NCI-H2081 treated with DMSO at 0.1 percent for 48 hours (cell line): ENCODE measurements around the gene GAB4.

Experiments
- DNase-seq: peaks from one replicate; lab custom pipeline; 2025; lab: John Stamatoyannopoulos, UW

The GAB4 gene

GRCh38 chr22:16987822-16988221 lies 20.2 kb downstream of the GAB4 start:
- no peak for DNase-seq

DNA sequence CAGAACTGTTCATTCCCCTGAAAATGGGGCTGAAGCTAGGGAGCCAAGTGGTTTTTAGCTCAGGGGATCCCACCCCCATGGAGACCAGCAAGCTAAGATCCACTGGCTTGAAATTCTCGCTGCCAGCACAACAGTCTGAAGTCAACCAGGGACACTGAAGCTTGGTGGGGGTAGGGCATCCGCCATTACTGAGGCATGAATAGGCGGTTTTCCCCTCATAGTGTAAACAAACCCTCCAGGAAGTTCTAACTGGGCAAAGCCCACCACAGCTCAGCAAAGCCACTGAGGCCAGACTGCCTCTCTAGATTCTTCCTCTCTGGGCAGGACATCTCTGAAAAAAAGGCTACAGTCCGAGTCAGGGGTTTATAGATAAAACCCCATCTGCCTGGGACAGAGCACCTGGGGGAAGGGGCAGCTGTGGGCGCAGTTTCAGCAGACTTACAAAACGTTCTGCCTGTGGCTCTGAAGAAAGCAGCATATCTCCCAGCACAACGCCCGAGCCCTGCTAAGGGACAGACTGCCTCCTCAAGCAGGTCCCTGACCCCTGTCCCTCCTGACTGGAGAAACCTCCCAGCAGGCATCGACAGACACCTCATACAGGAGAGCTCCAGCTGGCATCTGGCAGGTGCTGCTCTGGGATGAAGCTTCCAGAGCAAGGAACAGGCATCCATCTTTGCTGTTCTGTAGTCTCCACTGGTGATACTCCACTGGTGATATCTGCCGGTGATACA lies 32.7 kb downstream of the GAB4 start:
- no peak for DNase-seq

GRCh38 chr22:16974298-16975084 lies 33.5 kb downstream of the GAB4 start:
- DNase-seq = no peak

DNA sequence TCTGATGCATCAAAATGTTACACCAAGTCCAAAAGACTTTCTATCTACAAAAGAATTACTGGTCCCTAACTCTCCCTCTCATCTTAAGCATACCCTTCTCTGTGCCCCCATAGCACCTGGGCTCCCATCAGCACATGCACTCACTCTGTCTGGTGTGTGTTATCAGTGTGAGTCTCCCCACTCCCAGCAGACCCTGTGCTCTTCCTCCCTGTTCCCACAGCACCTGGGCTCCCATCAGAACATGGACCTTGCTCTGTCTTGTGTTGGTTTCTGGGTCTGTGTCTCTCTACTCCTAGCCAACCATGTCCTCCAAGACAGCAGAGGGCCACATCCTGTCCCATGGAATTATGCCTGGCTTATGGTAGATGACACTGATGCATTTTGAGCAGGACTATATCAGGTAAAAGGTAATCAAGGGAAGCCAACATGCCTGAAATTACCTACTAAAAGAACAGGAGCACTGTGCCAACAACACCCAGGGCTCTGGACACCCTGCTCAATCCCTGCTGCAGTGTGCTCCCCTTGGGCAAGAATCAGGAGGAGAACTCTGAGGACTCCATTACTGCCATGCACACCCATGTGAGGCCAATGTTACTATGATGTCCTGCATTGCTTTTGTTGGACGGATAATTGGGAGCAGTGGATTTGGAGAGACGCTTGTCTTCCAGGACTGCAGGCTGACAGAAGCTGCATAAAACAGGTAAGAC lies 34.3 kb downstream of the GAB4 start:
- DNase-seq = no peak

GRCh38 chr22:16972311-16972710 lies 35.7 kb downstream of the GAB4 start:
- DNase-seq = no peak

DNA sequence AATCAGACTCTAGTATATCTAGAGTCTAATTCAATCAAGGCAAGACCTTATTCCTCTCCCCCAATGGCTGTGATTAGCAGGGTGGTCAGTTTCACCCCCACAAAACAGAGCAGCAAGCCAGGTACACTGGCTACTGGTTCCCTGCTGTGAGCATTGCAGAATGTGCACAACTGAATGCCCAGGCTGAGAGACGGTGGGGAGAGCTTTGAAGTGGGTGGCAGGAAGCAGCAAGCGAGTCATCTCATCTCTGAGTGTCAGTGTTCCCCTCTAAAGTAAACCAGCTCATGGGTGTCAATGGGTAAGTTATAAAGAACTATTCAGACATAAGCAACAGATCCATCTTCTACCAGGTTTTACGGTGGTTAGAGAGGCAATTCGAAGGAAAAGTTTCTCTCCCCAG lies 37.6 kb downstream of the GAB4 start:
- DNase-seq = no peak

GRCh38 chr22:16969508-16970327 lies 38.3 kb downstream of the GAB4 start:
- DNase-seq = no peak

- DNase-seq = no peak
These were observed 39.8 kb downstream of the GAB4 start for GRCh38 chr22:16968218-16968595.

DNA sequence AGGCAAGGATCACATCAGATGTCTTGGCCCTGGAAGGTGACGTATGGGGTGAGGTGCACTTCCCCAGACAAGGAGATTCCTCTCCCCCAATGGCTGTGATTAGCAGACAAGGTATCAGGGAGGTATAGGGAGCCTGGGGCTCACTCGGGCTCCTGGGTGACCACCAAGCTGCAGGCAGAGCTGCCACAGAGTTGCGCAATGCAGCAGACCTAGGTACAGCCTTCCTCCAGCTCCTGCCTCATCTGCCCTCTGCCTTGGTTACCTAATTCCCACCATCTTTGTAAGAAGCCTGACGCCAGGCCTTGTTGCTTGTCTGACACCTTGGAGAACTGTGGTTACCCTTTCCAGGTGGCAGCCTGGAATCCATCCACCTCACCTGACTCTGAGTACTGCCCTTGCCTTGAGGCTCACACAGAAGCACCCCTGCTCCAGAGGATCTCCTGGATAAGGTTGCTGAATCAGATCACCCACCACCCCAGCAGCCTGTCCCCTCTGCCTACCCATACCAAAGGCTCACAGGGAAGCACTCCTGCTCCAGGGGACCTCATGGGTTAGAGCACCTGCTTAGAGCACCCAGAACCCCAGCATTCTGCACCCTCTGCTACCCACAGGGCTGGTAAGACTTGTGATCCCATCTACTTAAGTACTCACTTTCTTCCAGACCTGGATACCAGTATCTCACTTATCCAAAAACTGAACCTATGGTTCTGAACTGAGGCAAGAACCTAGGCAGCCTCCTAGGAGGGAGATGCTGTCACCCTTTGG lies 40.4 kb downstream of the GAB4 start:
- no peak for DNase-seq

- no peak for DNase-seq
These were observed 41.8 kb downstream of the GAB4 start for GRCh38 chr22:16966251-16966650.

DNA sequence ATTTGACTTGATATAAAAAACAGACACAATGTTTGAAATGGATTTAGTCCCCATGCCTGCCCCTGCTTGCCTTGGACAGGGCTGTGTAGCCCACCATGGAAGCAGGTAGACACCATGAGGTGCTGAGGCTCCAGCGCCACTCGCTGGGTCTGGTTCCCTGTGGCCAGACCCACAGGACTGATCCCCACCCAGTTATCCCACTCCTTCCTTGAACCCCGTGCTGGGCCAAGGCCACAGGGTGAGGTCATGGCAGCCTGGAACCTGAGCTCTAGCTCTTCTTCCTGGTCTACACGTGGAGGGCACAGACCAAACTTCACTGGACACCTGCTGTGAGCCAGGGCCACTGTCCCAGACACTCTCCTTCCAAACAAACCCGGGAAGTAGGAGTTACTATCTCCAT lies 42.5 kb downstream of the GAB4 start:
- no peak for DNase-seq

- no peak for DNase-seq
These were observed 42.9 kb downstream of the GAB4 start for GRCh38 chr22:16965083-16965482.

DNA sequence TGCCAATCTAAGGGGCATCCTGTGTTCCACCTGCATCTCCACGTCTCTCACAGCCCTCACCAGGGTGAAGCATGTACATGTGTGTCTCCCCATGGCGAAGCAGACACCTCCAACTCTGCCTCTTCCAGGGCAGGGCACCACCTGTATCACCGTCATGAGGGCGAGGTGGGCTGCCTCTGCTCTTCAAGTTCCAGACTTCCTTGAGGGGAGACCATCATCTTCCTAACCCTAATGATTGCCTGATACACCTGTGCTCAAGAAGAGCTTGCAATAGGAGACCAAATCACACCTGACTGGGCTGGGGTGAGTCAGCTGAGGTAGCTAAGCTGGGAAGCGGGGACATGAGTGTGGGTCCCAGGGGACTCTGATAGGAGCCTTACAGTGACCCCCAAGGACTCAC lies 43.7 kb downstream of the GAB4 start:
- DNase-seq = no peak

- no peak for DNase-seq
These were observed 44.7 kb downstream of the GAB4 start for GRCh38 chr22:16963189-16963945.

DNA sequence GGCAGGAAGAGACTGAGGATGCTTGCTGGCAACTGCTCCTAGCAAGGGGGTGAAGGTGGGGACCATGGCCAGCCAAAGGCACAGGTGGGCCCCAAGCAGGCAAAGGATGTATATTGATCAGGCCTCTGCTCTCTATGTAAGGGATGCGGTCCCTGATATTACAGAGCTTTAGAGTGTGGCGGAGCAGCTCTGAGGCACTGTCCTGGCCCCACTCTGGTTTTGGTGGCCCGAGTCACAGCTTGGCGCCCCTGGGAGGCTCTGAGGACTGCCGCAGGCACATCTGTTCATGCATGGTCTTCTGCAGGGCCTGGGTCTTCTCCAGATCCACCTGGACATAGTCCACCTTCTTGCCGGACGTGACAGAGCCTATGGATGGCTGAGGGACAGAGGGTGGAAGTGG lies 45.5 kb downstream of the GAB4 start:
- no peak for DNase-seq

- no peak for DNase-seq
These were observed 46.4 kb downstream of the GAB4 start for GRCh38 chr22:16961477-16962186.

DNA sequence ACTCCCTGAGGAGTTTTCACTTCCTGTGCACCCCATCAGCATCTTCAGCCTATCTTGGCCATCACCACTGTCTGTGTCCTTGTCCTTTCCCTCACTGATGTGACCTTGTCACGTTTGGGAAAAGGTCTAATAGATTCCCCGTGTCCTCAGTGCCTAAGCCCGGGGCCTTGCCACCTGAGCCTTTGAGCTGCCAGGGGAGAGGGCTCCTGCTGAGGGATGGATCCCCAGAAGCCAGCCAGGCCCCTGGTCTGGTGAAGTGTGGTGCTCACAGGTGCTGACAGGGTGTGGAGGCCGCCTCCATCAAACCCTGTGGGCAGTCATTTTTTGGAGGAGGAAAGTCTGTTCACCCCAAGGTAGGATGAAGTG lies 47.2 kb downstream of the GAB4 start:
- no peak for DNase-seq

DNA sequence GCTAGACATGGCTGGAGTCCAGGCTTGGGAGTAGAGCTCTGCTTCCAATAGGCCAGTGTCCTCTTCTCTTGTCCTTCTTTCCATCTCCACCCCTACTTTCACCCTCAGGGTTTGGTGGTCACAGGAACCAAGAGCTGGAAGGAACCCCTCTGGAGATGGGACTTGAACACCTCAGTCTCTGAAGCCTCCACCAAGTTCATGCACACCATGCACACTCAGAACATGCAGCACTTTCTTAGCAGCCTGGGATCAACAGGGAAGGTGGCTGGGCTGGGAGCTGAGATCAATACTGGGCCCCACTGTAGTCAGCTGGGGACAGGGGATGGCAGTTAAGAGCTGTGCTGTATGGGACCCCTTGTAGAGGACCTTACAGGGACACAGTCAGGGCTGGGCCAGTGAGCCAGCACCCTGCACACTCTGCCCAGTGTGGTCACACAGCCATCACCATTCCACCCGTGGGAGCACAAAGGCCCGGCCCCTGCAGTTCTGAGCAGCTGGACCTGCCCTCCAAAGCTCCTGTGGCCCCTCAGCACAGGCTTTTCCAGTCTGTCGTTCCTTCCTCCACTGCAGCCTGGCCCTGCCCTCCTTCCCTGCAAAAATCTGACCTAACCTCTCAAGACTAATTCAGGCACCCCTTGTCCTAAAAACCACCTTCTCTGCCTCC lies 47.7 kb downstream of the GAB4 start:
- DNase-seq = no peak

- no peak for DNase-seq
These were observed 48.6 kb downstream of the GAB4 start for GRCh38 chr22:16959345-16959930.
